Astrocyte (in vitro differentiated cells and primary cell): Measurements from ENCODE around the gene FBXL7. TPM values are rescaled to one million over a fixed set of nuclear protein-coding genes. Genes with fewer than 3 reads are reported as not detected.

Source experiments
- DNase-seq: peaks from one replicate; pipeline ENCODE4 v3.0.0-alpha.2; 2010; ENCODE audit warnings: low read depth
- FAIRE-seq: peaks from 2 replicates; lab custom pipeline; 2011; peaks lifted over from hg19 to GRCh38; lab: Jason Lieb, UNC
- H2AFZ ChIP-seq: 2 replicates; pipeline ENCODE4 v1.6.0; 2012; ENCODE audit warnings: low read depth, low read length, inconsistent platforms
- H3K27ac ChIP-seq: 2 replicates; pipeline ENCODE4 v1.5.1; 2011; ENCODE audit warnings: low read depth, low read length, inconsistent platforms
- H3K27me3 ChIP-seq: 2 replicates; pipeline ENCODE4 v1.6.0; 2011; ENCODE audit warnings: low read length, inconsistent platforms; ENCODE audit not compliant: insufficient read depth
- H3K36me3 ChIP-seq: 2 replicates; pipeline ENCODE4 v1.5.1; 2011; ENCODE audit warnings: low read length, inconsistent platforms; ENCODE audit not compliant: insufficient read depth
- H3K4me1 ChIP-seq: 2 replicates; pipeline ENCODE4 v1.5.1; 2011; ENCODE audit warnings: low read length, inconsistent platforms; ENCODE audit not compliant: insufficient read depth
- H3K4me2 ChIP-seq: 2 replicates; pipeline ENCODE4 v1.6.0; 2012; ENCODE audit warnings: low read length, inconsistent platforms
- H3K4me3 ChIP-seq: 2 replicates; pipeline ENCODE4 v1.5.1; 2011; ENCODE audit warnings: low read depth, mild to moderate bottlenecking, low read length, inconsistent platforms; ENCODE audit not compliant: insufficient read depth
- H3K79me2 ChIP-seq: 2 replicates; pipeline ENCODE4 v1.6.0; 2012; ENCODE audit warnings: mild to moderate bottlenecking, low read length, inconsistent platforms; ENCODE audit not compliant: insufficient read depth
- H3K9ac ChIP-seq: 2 replicates; pipeline ENCODE4 v1.6.0; 2012; ENCODE audit warnings: mild to moderate bottlenecking, low read length, inconsistent platforms
- H3K9me3 ChIP-seq: 2 replicates; pipeline ENCODE4 v1.5.1; 2012; ENCODE audit warnings: low read depth, mild to moderate bottlenecking, low read length, inconsistent platforms; ENCODE audit not compliant: insufficient read depth
- H4K20me1 ChIP-seq: 2 replicates; pipeline ENCODE4 v1.6.0; 2012; ENCODE audit warnings: low read length, inconsistent platforms; ENCODE audit not compliant: insufficient read depth
- H3K27ac Mint-ChIP-seq: one replicate; pipeline ENCODE4 v1.8.0; 2021; ENCODE audit warnings: mild to moderate bottlenecking, mixed read lengths; ENCODE audit not compliant: unreplicated experiment
- H3K27me3 Mint-ChIP-seq: one replicate; pipeline ENCODE4 v1.8.0; 2021; ENCODE audit warnings: low read depth, mixed read lengths; ENCODE audit not compliant: unreplicated experiment
- H3K36me3 Mint-ChIP-seq: one replicate; pipeline ENCODE4 v1.8.0; 2021; ENCODE audit warnings: low read depth, mixed read lengths; ENCODE audit not compliant: unreplicated experiment
- H3K4me1 Mint-ChIP-seq: one replicate; pipeline ENCODE4 v1.8.0; 2021; ENCODE audit warnings: low read depth, mixed read lengths; ENCODE audit not compliant: unreplicated experiment
- H3K4me3 Mint-ChIP-seq: one replicate; pipeline ENCODE4 v1.8.0; 2021; ENCODE audit warnings: mild to moderate bottlenecking, moderate library complexity, mixed read lengths; ENCODE audit not compliant: unreplicated experiment
- H3K9me3 Mint-ChIP-seq: one replicate; pipeline ENCODE4 v1.8.0; 2021; ENCODE audit warnings: mild to moderate bottlenecking, mixed read lengths; ENCODE audit not compliant: unreplicated experiment
- EZH2 ChIP-seq: IDR thresholded peaks from 2 replicates; pipeline ENCODE4 v1.6.1; 2012; ENCODE audit warnings: mild to moderate bottlenecking, low read length, inconsistent platforms; ENCODE audit not compliant: insufficient read depth
- total RNA-seq: library from RNA; stranded (reverse); gene quantifications from 2 replicates; pipeline ENCODE4 v1.2.1, GENCODE V29; 2021
- TF ChIP-seq, protein P1 (sequence below): IDR thresholded peaks from 2 replicates; pipeline ENCODE4 v1.5.1; 2011; ENCODE audit warnings: low read depth, mild to moderate bottlenecking, inconsistent platforms, low read length, moderate library complexity; ENCODE audit not compliant: insufficient read depth

FBXL7 gene
- total RNA-seq, 1 donor from 2014 or later, result 21.0 TPM

DNA sequence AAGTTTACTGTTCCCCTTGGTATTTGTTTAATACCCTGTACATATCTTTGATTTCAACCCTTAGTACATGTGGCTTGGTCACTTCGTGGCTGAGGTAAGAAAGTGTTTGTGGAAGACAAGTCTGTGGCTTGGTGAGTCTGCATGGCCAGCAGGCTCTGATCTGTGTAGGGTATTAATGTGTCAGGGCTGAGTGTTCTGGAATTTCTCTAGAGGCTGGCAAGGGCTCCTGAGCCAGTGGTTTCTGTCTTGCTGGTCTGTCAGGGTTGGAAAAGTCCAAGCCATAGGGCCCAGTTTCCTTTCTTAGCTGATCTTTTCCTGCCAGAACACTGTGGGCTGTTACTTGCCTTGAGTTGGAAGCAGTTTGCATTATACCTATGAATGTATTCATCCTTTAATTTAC lies 48.0 kb upstream of the FBXL7 start:
- FAIRE-seq (no peak), DNase-seq (no peak)
- no peak for TF ChIP-seq EZH2

DNA sequence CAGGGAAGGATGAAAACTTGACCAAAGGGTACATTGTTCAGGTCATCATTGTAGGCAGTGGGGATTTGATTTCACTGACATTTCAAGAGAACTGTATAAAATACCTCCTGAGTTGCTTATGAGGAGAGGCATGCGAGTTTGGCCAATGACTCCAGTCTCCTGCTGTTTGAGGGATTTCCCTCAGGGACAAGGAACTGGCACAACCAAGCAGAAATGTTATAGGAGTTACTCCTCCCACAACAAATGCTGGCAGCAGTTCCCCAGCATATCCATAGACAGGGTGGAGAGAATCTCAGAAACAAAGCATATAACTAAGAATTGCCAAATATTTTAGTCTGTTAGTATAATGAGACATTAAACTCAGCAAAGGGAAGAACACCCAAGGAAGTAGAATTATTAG lies 47.2 kb upstream of the FBXL7 start:
- Histone ChIP-seq H3K4me1 (no peaks in the 10 kb centered on the region), H3K9ac (no peak overlapping the region), H3K9me3 (no peaks in the 10 kb centered on the region), H3K36me3 (no peaks in the 10 kb centered on the region), H4K20me1 (no peaks in the 10 kb centered on the region), H3K79me2 (no peaks in the 10 kb centered on the region), H3K27ac (no peak overlapping the region), H3K4me2 (no peak overlapping the region), H3K4me3 (no peak overlapping the region), H2AFZ (no peak overlapping the region), H3K27me3 (no peaks in the 10 kb centered on the region)
- DNase-seq (peak; percentile 12), FAIRE-seq (no peak)
- TF ChIP-seq EZH2, result no peak
- no peak overlapping the region for H3K27ac Mint-ChIP-seq
- H3K4me1 Mint-ChIP-seq, result peaks cover 2% of the 10 kb centered on the region
- peaks cover 5% of the 10 kb centered on the region for H3K27me3 Mint-ChIP-seq
- no peak overlapping the region for H3K4me3 Mint-ChIP-seq
- peaks cover 6% of the 10 kb centered on the region for H3K9me3 Mint-ChIP-seq
- peaks cover 2% of the 10 kb centered on the region for H3K36me3 Mint-ChIP-seq

More for the DNA sequence above, 48.0 kb upstream of the FBXL7 start:
- peaks cover 6% of the 10 kb centered on the region for H3K9me3 Mint-ChIP-seq
- H3K79me2 ChIP-seq, result no peaks in the 10 kb centered on the region
- H3K27ac ChIP-seq, result no peak overlapping the region
- no peak overlapping the region for H3K4me2 ChIP-seq
- no peak overlapping the region for H3K9ac ChIP-seq
- peaks cover 2% of the 10 kb centered on the region for H3K36me3 Mint-ChIP-seq
- peaks cover 5% of the 10 kb centered on the region for H3K27me3 Mint-ChIP-seq
- no peaks in the 10 kb centered on the region for H3K36me3 ChIP-seq
- no peak overlapping the region for H3K27ac Mint-ChIP-seq
- peaks cover 4% of the 10 kb centered on the region for H3K4me1 Mint-ChIP-seq
- H3K27me3 ChIP-seq, result no peaks in the 10 kb centered on the region
- no peaks in the 10 kb centered on the region for H3K4me1 ChIP-seq
- no peak overlapping the region for H2AFZ ChIP-seq
- H3K4me3 Mint-ChIP-seq, result no peak overlapping the region
- H3K4me3 ChIP-seq, result no peak overlapping the region
- H4K20me1 ChIP-seq, result no peaks in the 10 kb centered on the region
- no peaks in the 10 kb centered on the region for H3K9me3 ChIP-seq

DNA sequence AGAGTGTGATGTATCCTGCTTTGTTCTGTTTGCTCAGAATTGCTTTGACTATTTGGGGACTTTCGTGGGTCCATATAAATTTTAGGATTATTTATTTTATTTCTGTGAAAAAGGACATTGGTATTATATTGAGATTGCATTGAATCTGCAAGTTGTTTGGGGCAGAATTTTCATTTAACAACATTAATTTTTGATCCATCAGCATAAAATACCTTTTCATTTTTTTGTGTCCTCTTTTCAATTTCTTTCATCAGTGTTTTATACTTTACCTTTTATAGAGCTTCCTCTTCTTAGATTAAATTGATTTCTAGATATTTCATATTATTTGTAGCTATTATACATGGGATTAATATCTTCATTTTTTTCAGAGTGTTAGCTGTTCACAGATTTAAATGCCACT lies 40.8 kb upstream of the FBXL7 start:
- Histone ChIP-seq H3K9me3 (no peaks in the 10 kb centered on the region), H3K79me2 (no peaks in the 10 kb centered on the region), H3K4me2 (no peak overlapping the region), H3K27me3 (no peaks in the 10 kb centered on the region), H2AFZ (no peak overlapping the region), H4K20me1 (no peaks in the 10 kb centered on the region), H3K27ac (no peak overlapping the region), H3K4me3 (no peak overlapping the region), H3K4me1 (no peaks in the 10 kb centered on the region), H3K36me3 (no peaks in the 10 kb centered on the region), H3K9ac (no peak overlapping the region)
- no peaks in the 10 kb centered on the region for H3K27me3 Mint-ChIP-seq
- FAIRE-seq (no peak), DNase-seq (no peak)
- no peaks in the 10 kb centered on the region for H3K36me3 Mint-ChIP-seq
- H3K27ac Mint-ChIP-seq, result no peak overlapping the region
- no peaks in the 10 kb centered on the region for H3K4me1 Mint-ChIP-seq
- TF ChIP-seq, protein P1, sequence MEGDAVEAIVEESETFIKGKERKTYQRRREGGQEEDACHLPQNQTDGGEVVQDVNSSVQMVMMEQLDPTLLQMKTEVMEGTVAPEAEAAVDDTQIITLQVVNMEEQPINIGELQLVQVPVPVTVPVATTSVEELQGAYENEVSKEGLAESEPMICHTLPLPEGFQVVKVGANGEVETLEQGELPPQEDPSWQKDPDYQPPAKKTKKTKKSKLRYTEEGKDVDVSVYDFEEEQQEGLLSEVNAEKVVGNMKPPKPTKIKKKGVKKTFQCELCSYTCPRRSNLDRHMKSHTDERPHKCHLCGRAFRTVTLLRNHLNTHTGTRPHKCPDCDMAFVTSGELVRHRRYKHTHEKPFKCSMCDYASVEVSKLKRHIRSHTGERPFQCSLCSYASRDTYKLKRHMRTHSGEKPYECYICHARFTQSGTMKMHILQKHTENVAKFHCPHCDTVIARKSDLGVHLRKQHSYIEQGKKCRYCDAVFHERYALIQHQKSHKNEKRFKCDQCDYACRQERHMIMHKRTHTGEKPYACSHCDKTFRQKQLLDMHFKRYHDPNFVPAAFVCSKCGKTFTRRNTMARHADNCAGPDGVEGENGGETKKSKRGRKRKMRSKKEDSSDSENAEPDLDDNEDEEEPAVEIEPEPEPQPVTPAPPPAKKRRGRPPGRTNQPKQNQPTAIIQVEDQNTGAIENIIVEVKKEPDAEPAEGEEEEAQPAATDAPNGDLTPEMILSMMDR, result no peak
- no peak for TF ChIP-seq EZH2
- peaks cover 3% of the 10 kb centered on the region for H3K9me3 Mint-ChIP-seq
- H3K4me3 Mint-ChIP-seq, result no peak overlapping the region
